H1 (cell line): Measurements from ENCODE around the gene PTCH2. TPM values are rescaled to one million over a fixed set of nuclear protein-coding genes. Genes with fewer than 3 reads are reported as not detected.
A peak's percentile ranks its signal among the peaks of the same experiment; 100 is the strongest.

Source experiments
- CTCF ChIA-PET: fragments of 300-600 bp; sonication (Branson Sonifier 250); formaldehyde crosslinking; loops from one replicate; lab custom pipeline; 2021; ENCODE audit not compliant: partially characterized antibody; lab: Charles Lee
- POLR2A ChIA-PET: fragments of 300-600 bp; sonication (Branson Sonifier 250); formaldehyde crosslinking; loops from one replicate; lab custom pipeline; 2021; ENCODE audit warnings: inconsistent platforms; ENCODE audit not compliant: partially characterized antibody; lab: Charles Lee
- DNase-seq, 2 experiments: peaks; one replicate each; pipeline versions ENCODE4 v3.0.0 to v3.0.0-alpha.2; 2010 to 2022; ENCODE audit warnings: low spot score in 2 of 2, low read depth in 1 of 2, mixed read lengths in 1 of 2
- FAIRE-seq: peaks from 2 replicates; lab custom pipeline; 2011; peaks lifted over from hg19 to GRCh38; lab: Jason Lieb, UNC
- H2AFZ ChIP-seq: 2 replicates; pipeline ENCODE4 v1.8.1; 2012; ENCODE audit warnings: low read length, inconsistent platforms
- H2AK5ac ChIP-seq: 2 replicates; pipeline ENCODE4 v1.6.1; 2013; ENCODE audit warnings: low read depth, low read length
- H2BK120ac ChIP-seq: replicated peaks from 2 replicates; pipeline ENCODE3; 2013; ENCODE audit warnings: low read depth, low read length, inconsistent platforms
- H2BK12ac ChIP-seq: 2 replicates; pipeline ENCODE4 v1.6.1; 2013; ENCODE audit warnings: low read depth, low read length
- H2BK15ac ChIP-seq: 2 replicates; pipeline ENCODE4 v1.6.1; 2013; ENCODE audit warnings: low read length
- H2BK20ac ChIP-seq: 2 replicates; pipeline ENCODE4 v1.6.1; 2013; ENCODE audit warnings: low read length
- H2BK5ac ChIP-seq: 2 replicates; pipeline ENCODE4 v1.6.1; 2013; ENCODE audit warnings: low read depth, low read length
- H3K14ac ChIP-seq: 2 replicates; pipeline ENCODE4 v1.6.1; 2013; ENCODE audit warnings: inconsistent platforms; ENCODE audit not compliant: insufficient read length
- H3K18ac ChIP-seq: 2 replicates; pipeline ENCODE4 v1.6.1; 2013; ENCODE audit warnings: low read length; ENCODE audit errors: extremely low read depth
- H3K23ac ChIP-seq: 2 replicates; pipeline ENCODE4 v1.6.1; 2013; ENCODE audit warnings: inconsistent platforms; ENCODE audit not compliant: insufficient read length
- H3K23me2 ChIP-seq: 2 replicates; pipeline ENCODE4 v1.6.1; 2013; ENCODE audit warnings: low read depth, low read length
- H3K27ac ChIP-seq: 2 replicates; pipeline ENCODE4 v1.6.1; 2011; ENCODE audit warnings: low read depth, low read length, inconsistent platforms
- H3K27me3 ChIP-seq, 4 experiments: replicated peaks in 1 of 4; 1 replicate in 1 of 4; 2 replicates in 3 of 4; pipeline versions ENCODE4 v1.6.1 to v1.8.1; 2011 to 2013; ENCODE audit warnings: low read length in 3 of 4, mild to moderate bottlenecking in 3 of 4, inconsistent platforms in 2 of 4, mixed read lengths in 2 of 4, moderate library complexity in 1 of 4; ENCODE audit not compliant: control insufficient read depth in 3 of 4, insufficient read depth in 3 of 4; ENCODE audit errors: extremely low read depth in 1 of 4
- H3K36me3 ChIP-seq, 4 experiments: 2 replicates each; pipeline versions ENCODE4 v1.6.1 to v1.8.1; 2011 to 2013; ENCODE audit warnings: mild to moderate bottlenecking in 4 of 4, low read length in 3 of 4, moderate library complexity in 2 of 4, control low read depth in 1 of 4, inconsistent platforms in 1 of 4; ENCODE audit not compliant: insufficient read depth in 4 of 4, control insufficient read depth in 2 of 4
- H3K4ac ChIP-seq: replicated peaks from 2 replicates; pipeline ENCODE3; 2013; ENCODE audit warnings: low read length, low read depth, mixed read lengths, inconsistent platforms; ENCODE audit not compliant: insufficient read length
- H3K4me1 ChIP-seq, 4 experiments: replicated peaks in 1 of 4; 1 replicate in 1 of 4; 2 replicates in 3 of 4; pipeline versions ENCODE4 v1.6.1 to v1.8.1; 2011 to 2013; ENCODE audit warnings: low read length in 3 of 4, inconsistent platforms in 2 of 4, mixed read lengths in 1 of 4; ENCODE audit not compliant: insufficient read depth in 4 of 4, control insufficient read depth in 3 of 4
- H3K4me2 ChIP-seq, 2 experiments: 2 replicates each; pipeline versions ENCODE4 v1.6.1 to v1.8.1; 2011 to 2013; ENCODE audit warnings: low read depth in 2 of 2, low read length in 2 of 2, control low read depth in 1 of 2, inconsistent platforms in 1 of 2, mild to moderate bottlenecking in 1 of 2; ENCODE audit not compliant: insufficient read depth in 1 of 2
- H3K4me3 ChIP-seq, 4 experiments: fragments of 200-600, 300-600 bp in 1 of 4; sonication (generic), shearing (Covaris generic), sonication (Bioruptor Twin) in 1 of 4; 2 replicates each; pipeline versions ENCODE4 v1.5.1 to v1.8.1; 2011 to 2016; ENCODE audit warnings: low read length in 4 of 4, low read depth in 3 of 4, control low read depth in 2 of 4, inconsistent platforms in 2 of 4, mild to moderate bottlenecking in 2 of 4, mixed read lengths in 1 of 4, moderate library complexity in 1 of 4; ENCODE audit not compliant: insufficient read depth in 2 of 4; ENCODE audit errors: extremely low read depth in 1 of 4
- H3K56ac ChIP-seq: replicated peaks from 2 replicates; pipeline ENCODE3; 2013; ENCODE audit warnings: low read depth, mild to moderate bottlenecking, mixed read lengths, low read length, inconsistent platforms; ENCODE audit not compliant: insufficient read length
- H3K79me1 ChIP-seq: 2 replicates; pipeline ENCODE4 v1.6.1; 2013; ENCODE audit warnings: low read depth, low read length, control low read depth
- H3K79me2 ChIP-seq, 2 experiments: 2 replicates each; pipeline versions ENCODE4 v1.6.1 to v1.8.1; 2012 to 2013; ENCODE audit warnings: low read length in 2 of 2, mild to moderate bottlenecking in 2 of 2, inconsistent platforms in 1 of 2; ENCODE audit not compliant: insufficient read depth in 2 of 2, control insufficient read depth in 1 of 2
- H3K9ac ChIP-seq, 4 experiments: replicated peaks in 1 of 4; 1 replicate in 1 of 4; 2 replicates in 3 of 4; pipeline versions ENCODE4 v1.6.1 to v1.8.1; 2011 to 2013; ENCODE audit warnings: low read depth in 3 of 4, low read length in 3 of 4, control low read depth in 2 of 4, mild to moderate bottlenecking in 2 of 4, moderate library complexity in 2 of 4, inconsistent platforms in 1 of 4; ENCODE audit errors: extremely low read depth in 1 of 4
- H3K9me3 ChIP-seq, 2 experiments: 2 replicates each; pipeline versions ENCODE4 v1.6.1 to v1.8.1; 2012 to 2013; ENCODE audit warnings: mild to moderate bottlenecking in 2 of 2, moderate library complexity in 2 of 2, control low read depth in 1 of 2, inconsistent platforms in 1 of 2, low read depth in 1 of 2, low read length in 1 of 2, mixed read lengths in 1 of 2; ENCODE audit not compliant: insufficient read depth in 2 of 2
- H4K20me1 ChIP-seq, 2 experiments: replicated peaks in 1 of 2; 2 replicates each; pipeline versions ENCODE3 to v1.8.1; 2011 to 2013; ENCODE audit warnings: inconsistent platforms in 2 of 2, low read length in 2 of 2, mild to moderate bottlenecking in 1 of 2; ENCODE audit not compliant: insufficient read depth in 2 of 2, control insufficient read depth in 1 of 2
- H4K5ac ChIP-seq: 2 replicates; pipeline ENCODE4 v1.6.1; 2013; ENCODE audit warnings: low read length, low read depth, mixed read lengths, inconsistent platforms; ENCODE audit not compliant: insufficient read length
- H4K8ac ChIP-seq: 2 replicates; pipeline ENCODE4 v1.8.0; 2013; ENCODE audit warnings: mild to moderate bottlenecking, moderate library complexity, low read length, inconsistent platforms; ENCODE audit not compliant: insufficient read depth; ENCODE audit errors: extremely low read depth
- H4K91ac ChIP-seq: replicated peaks from 2 replicates; pipeline ENCODE3; 2013; ENCODE audit warnings: low read length, mixed read lengths, inconsistent platforms; ENCODE audit not compliant: insufficient read length
- BCL11A ChIP-seq, 2 experiments: IDR thresholded peaks; one replicate each; pipeline ENCODE4 v1.6.1; 2011; ENCODE audit warnings: low read depth in 2 of 2, low read length in 2 of 2, mild to moderate bottlenecking in 2 of 2
- CREB1 ChIP-seq: IDR thresholded peaks from 2 replicates; pipeline ENCODE4 v1.6.1; 2012; ENCODE audit warnings: inconsistent platforms
- EGR1 ChIP-seq: IDR thresholded peaks from 2 replicates; pipeline ENCODE4 v1.6.1; 2011; ENCODE audit warnings: low read depth, low read length, borderline replicate concordance
- JUND ChIP-seq: IDR thresholded peaks from 2 replicates; pipeline ENCODE4 v1.6.1; 2011; ENCODE audit warnings: mild to moderate bottlenecking, improper control_type of control experiment, low read length
- PHF8 ChIP-seq: fragments of 200-600 bp; sonication (generic); conservative IDR thresholded peaks from 2 replicates; pipeline ENCODE4 v1.7.1; 2012; ENCODE audit warnings: low read depth, mild to moderate bottlenecking, inconsistent platforms, low read length, moderate library complexity
- POLR2AphosphoS5 ChIP-seq: IDR thresholded peaks from 2 replicates; pipeline ENCODE4 v1.6.1; 2011; ENCODE audit warnings: low read depth, low read length
- SAP30 ChIP-seq: fragments of 300-600 bp; sonication (generic); IDR thresholded peaks from 2 replicates; pipeline ENCODE4 v1.7.1; 2012; ENCODE audit warnings: low read length, moderate library complexity, mild to moderate bottlenecking, inconsistent platforms; ENCODE audit not compliant: insufficient read depth, insufficient replicate concordance
- ZNF274 ChIP-seq: IDR thresholded peaks from 2 replicates; pipeline ENCODE4 v1.7.0; 2012; ENCODE audit warnings: low read length, borderline replicate concordance; ENCODE audit errors: extremely low read depth
- WGBS, 2 experiments: shearing (Covaris generic) in 1 of 2; methylation state at CpG; one replicate each; pipeline versions ENCODE4 v1.1.6 to v1.1.7; 2013 to 2015; ENCODE audit warnings: low lambda C conversion rate in 2 of 2, mixed read lengths in 2 of 2, inconsistent platforms in 1 of 2, low coverage in 1 of 2, missing lambda C conversion rate in 1 of 2; ENCODE audit not compliant: insufficient replicate concordance in 2 of 2, insufficient coverage in 1 of 2, insufficient read length in 1 of 2; ENCODE audit errors: extremely low coverage in 1 of 2, missing lambda C conversion rate in 1 of 2; 5-methylcytosine and 5-hydroxymethylcytosine counted together
- polyA plus RNA-seq, 7 experiments: library from polyadenylated mRNA; depleted of rRNA in 3 of 7; stranded (reverse) in 5 of 7; unstranded in 2 of 7; fragments of >200 nt in 5 of 7; fragments of 200-250 nt in 2 of 7; gene quantifications; 1 replicate in 5 of 7; 2 replicates in 1 of 7; 4 replicates in 1 of 7; pipeline versions ENCODE4 v1.2.1 to v1.2.3, GENCODE V29; 2011 to 2013; ENCODE audit warnings: missing spikeins in 2 of 7, mixed read lengths in 2 of 7
- total RNA-seq: library from RNA; stranded (reverse); fragmentation: NEBNext Ultra II Directional; extraction: Animal tissue kit (Norgen Biotek cat#: 25700); gene quantifications from 2 replicates; pipeline ENCODE4 v1.2.1, GENCODE V29; 2021
- TF ChIP-seq, protein P1 (sequence below): IDR thresholded peaks from 2 replicates; pipeline ENCODE4 v1.6.1; 2011; ENCODE audit warnings: low read depth, mild to moderate bottlenecking, low read length; ENCODE audit not compliant: insufficient read depth
- TF ChIP-seq, protein P2 (sequence below): IDR thresholded peaks from 2 replicates; pipeline ENCODE4 v1.6.1; 2011; ENCODE audit warnings: low read length, improper control_type of control experiment

The PTCH2 gene
- total and polyA plus RNA-seq, 2 of the 8 experiments (the other 6 are each of a cell fraction or from before 2014, with no cell fraction given): 0.35 to 1.2 TPM

DNA sequence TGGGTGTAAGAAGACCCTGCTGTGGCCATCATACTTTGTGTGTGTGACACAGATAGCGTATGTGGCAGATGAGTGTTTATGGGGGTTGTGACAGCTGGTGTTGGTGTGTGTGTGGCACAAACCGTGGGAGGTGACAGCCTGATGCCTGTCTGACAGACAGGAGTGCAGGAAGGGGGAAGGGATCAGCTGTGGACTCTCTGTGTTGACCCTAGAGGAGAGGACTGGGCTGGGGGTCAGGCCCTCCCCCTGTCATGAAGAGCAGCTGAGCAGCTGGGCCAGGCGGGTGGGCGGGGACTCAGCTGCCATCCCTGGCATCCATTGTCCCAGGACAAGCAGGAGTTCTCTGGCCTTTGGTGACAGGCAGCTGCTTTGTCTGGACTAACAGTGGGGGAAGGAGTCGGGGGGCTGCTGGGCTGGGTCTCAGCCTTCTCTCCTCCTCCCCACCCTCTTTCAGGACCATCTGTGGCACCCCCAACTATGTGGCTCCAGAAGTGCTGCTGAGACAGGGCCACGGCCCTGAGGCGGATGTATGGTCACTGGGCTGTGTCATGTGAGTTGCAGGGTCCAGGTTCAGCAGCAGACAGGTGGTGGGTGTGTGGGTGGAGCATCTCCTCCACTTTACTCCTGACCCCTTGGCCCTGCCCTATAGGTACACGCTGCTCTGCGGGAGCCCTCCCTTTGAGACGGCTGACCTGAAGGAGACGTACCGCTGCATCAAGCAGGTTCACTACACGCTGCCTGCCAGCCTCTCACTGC, 40.6 kb downstream of the PTCH2 start:
- no peak overlapping the region for H2BK5ac ChIP-seq
- H4K5ac ChIP-seq: no peak overlapping the region
- no peak overlapping the region for H3K23ac ChIP-seq
- no peak overlapping the region for H3K56ac ChIP-seq
- no peaks in the 10 kb centered on the region for H3K9me3 ChIP-seq
- H3K79me2 ChIP-seq: no peaks in the 10 kb centered on the region
- peaks cover 0 to 16% (median 10%) of the 10 kb centered on the region in 4 experiments; a peak in 5 of 8 replicates for H3K36me3 ChIP-seq
- CTCF ChIA-PET: interaction anchor here (1.4 to 5.4 kb wide), 2 partner anchors 12 kb away, joined by 3 to 31 read pairs; no protein-coding TSS in a partner anchor
- whole genome bisulfite sequencing, 2 experiments: 87% methylated on average over 13 of the region's 13 CpGs; no CpG with 5 or more reads in 1 of the 2 experiments
- H3K79me1 ChIP-seq: no peaks in the 10 kb centered on the region
- peak overlapping the region in 1 of 2 experiments; percentile 27; a peak in 1 of 4 replicates for H3K4me2 ChIP-seq
- no peak overlapping the region; a peak in 1 of 7 replicates for H3K9ac ChIP-seq
- no peak overlapping the region for H3K4ac ChIP-seq
- H3K4me3 ChIP-seq: no peak overlapping the region
- H2BK15ac ChIP-seq: no peak overlapping the region; the same call in 1 of the 2 replicates
- H2BK20ac ChIP-seq: no peak overlapping the region; the same call in 1 of the 2 replicates
- no peak overlapping the region for H3K14ac ChIP-seq
- no peak overlapping the region for H2BK120ac ChIP-seq
- H4K91ac ChIP-seq: no peak overlapping the region
- H4K20me1 ChIP-seq: peaks cover 0 to 10% of the 10 kb centered on the region in 2 experiments
- H4K8ac ChIP-seq: no peak overlapping the region
- no peak overlapping the region for H2AFZ ChIP-seq
- no peak for FAIRE-seq
- peaks cover 0 to 18% (median 14%) of the 10 kb centered on the region in 4 experiments; a peak in 6 of 7 replicates for H3K4me1 ChIP-seq
- H3K23me2 ChIP-seq: peaks cover 7% of the 10 kb centered on the region; the same call in 1 of the 2 replicates
- peaks cover 0 to 5% (median 0%) of the 10 kb centered on the region in 4 experiments; a peak in 2 of 7 replicates for H3K27me3 ChIP-seq
- H3K27ac ChIP-seq: no peak overlapping the region
- POLR2A ChIA-PET: interaction anchor here (0.9 to 19.2 kb wide), 7 partner anchors 9 to 539 kb away, joined by 3 to 547 read pairs (median 5); partner anchors contain the start of genes RPS8 and UROD
- H2BK12ac ChIP-seq: 0 out of 2 replicates have a peak overlapping the region, but pooled peaks have one; percentile 30
- no peak for DNase-seq
- H3K18ac ChIP-seq: no peak overlapping the region
- no peak overlapping the region for H2AK5ac ChIP-seq
- TF ChIP-seq PHF8 (no peak), SAP30 (no peak), ZNF274 (no peak), POLR2AphosphoS5 (no peak), BCL11A (IDR thresholded peaks at IDR 0.05; ENCODE audit: low read depth in 2 of 2, low read length in 2 of 2) (no peak), JUND (no peak), CREB1 (no peak), EGR1 (no peak)
- TF ChIP-seq, protein P1, sequence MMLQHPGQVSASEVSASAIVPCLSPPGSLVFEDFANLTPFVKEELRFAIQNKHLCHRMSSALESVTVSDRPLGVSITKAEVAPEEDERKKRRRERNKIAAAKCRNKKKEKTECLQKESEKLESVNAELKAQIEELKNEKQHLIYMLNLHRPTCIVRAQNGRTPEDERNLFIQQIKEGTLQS: no peak
- TF ChIP-seq, protein P2, sequence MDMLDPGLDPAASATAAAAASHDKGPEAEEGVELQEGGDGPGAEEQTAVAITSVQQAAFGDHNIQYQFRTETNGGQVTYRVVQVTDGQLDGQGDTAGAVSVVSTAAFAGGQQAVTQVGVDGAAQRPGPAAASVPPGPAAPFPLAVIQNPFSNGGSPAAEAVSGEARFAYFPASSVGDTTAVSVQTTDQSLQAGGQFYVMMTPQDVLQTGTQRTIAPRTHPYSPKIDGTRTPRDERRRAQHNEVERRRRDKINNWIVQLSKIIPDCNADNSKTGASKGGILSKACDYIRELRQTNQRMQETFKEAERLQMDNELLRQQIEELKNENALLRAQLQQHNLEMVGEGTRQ: no peak
